Dendritic cell treated with granulocyte-macrophage colony-stimulating factor and Interleukin-4, amounts not matched to agents 40 ng/mL and 50 ng/mL, for 4 days (primary cell): ENCODE results near the gene LSM5.

Experiments used
- H3K27ac Mint-ChIP-seq: one replicate; pipeline ENCODE4 v1.8.0; 2022; ENCODE audit warnings: mild to moderate bottlenecking, mixed read lengths
- H3K27me3 Mint-ChIP-seq: one replicate; pipeline ENCODE4 v1.8.0; 2022; ENCODE audit warnings: mild to moderate bottlenecking, mixed read lengths
- H3K36me3 Mint-ChIP-seq: one replicate; pipeline ENCODE4 v1.8.0; 2022; ENCODE audit warnings: low read depth, mixed read lengths
- H3K4me1 Mint-ChIP-seq: one replicate; pipeline ENCODE4 v1.8.0; 2022; ENCODE audit warnings: low read depth, mixed read lengths
- H3K4me3 Mint-ChIP-seq: one replicate; pipeline ENCODE4 v1.8.0; 2022; ENCODE audit warnings: mild to moderate bottlenecking, moderate library complexity, mixed read lengths
- H3K9me3 Mint-ChIP-seq: one replicate; pipeline ENCODE4 v1.8.0; 2022; ENCODE audit warnings: mixed read lengths
- intact Hi-C: fragments of 100-400 bp; cut with micrococcal nuclease; formaldehyde crosslinking; loops from one replicate; pipeline ENCODE4 v1.15.0; 2022

Gene LSM5

DNA sequence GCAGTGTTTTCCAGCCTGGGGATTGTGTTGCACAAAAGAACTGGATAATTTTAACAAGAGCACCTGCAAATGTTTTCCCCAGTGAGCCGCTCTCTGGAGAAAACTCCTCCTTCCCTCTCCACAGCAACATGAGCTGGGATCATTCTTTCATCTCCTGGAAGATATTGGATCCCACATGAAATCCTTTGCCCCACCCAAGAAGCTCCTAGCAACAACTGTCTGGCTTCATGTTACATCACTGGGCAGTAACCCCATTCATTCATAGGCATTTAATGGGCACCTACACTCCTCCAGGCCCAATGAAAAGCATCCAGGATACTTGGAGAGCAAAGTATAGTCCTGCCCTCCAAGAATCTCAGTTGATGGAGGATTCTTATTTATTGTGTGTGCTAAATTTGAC lies 27.2 kb downstream of the LSM5 start:
- Mint-ChIP-seq H3K4me3 (no peak overlapping the region), H3K9me3 (no peaks in the 10 kb centered on the region), H3K36me3 (no peaks in the 10 kb centered on the region), H3K27ac (no peak overlapping the region), H3K4me1 (no peaks in the 10 kb centered on the region), H3K27me3 (no peaks in the 10 kb centered on the region)
- intact Hi-C loops: no loop called here

DNA sequence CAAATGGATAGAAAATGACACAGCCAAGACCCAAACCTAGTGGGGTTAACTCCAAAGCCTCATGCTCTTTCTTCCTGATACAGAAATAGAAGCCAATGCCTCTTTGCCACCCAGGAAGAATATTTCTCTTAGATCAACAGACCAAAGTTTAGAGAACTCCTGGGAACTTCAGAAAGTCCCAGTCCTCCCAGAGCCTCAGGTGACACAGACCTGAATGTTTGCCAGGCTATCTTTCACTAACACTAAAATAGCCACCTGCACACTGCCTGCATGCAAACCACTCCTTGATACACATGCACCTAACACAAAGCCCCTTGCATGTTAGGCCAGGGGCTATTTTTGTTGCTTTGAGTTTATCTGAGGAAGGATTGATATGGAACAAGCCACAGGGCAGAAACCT lies 27.7 kb downstream of the LSM5 start:
- intact Hi-C loops: no loop called here
- H3K36me3 Mint-ChIP-seq: no peaks in the 10 kb centered on the region
- no peaks in the 10 kb centered on the region for H3K27me3 Mint-ChIP-seq
- H3K27ac Mint-ChIP-seq: no peak overlapping the region
- H3K4me1 Mint-ChIP-seq: no peaks in the 10 kb centered on the region
- no peaks in the 10 kb centered on the region for H3K9me3 Mint-ChIP-seq
- H3K4me3 Mint-ChIP-seq: no peak overlapping the region

DNA sequence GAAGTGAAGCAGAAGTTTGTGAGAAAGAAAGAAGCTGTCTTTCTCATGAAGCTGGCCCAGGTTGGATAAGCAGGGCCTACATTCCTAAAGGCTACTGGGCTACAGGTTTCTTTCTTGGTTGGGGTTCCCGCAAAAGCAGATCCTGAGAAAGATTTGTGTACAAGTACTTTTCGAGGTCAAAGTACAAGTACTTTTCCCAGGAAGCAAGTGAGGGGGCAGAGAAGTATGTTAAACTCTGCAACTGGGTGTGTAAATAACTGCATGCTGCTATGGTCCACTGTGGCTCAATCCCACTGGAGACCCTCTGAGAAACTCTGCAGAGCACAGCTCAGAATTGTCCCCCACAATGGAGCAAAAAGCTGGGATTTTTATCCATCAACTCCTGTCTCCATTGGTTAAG lies 28.7 kb downstream of the LSM5 start:
- Mint-ChIP-seq H3K4me1 (no peaks in the 10 kb centered on the region), H3K27ac (no peak overlapping the region), H3K4me3 (no peak overlapping the region), H3K9me3 (no peaks in the 10 kb centered on the region), H3K27me3 (no peaks in the 10 kb centered on the region), H3K36me3 (no peaks in the 10 kb centered on the region)
- intact Hi-C loops: no loop called here

DNA sequence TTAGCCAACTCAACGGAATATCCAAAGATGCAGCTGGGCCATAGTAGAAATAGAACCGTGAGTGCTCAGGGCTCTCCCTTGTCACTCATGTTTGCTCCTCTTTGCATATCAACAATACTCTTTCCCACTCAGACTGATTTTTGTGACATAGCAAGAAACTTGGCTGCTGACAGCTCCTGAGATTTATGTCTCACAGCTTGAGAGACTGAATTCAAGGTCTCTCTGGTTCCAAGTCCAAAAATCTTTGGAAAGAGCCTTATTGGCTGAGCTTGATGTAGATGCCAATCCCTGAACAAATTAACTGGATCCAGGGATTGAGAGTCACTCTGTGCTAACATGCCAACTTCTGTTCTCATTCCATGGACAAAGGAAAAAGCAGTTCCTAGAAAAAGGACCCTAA lies 30.4 kb downstream of the LSM5 start:
- Mint-ChIP-seq H3K27ac (no peak overlapping the region), H3K4me1 (no peaks in the 10 kb centered on the region), H3K36me3 (no peaks in the 10 kb centered on the region), H3K27me3 (no peaks in the 10 kb centered on the region), H3K9me3 (no peaks in the 10 kb centered on the region), H3K4me3 (no peak overlapping the region)
- intact Hi-C loops: no loop called here

DNA sequence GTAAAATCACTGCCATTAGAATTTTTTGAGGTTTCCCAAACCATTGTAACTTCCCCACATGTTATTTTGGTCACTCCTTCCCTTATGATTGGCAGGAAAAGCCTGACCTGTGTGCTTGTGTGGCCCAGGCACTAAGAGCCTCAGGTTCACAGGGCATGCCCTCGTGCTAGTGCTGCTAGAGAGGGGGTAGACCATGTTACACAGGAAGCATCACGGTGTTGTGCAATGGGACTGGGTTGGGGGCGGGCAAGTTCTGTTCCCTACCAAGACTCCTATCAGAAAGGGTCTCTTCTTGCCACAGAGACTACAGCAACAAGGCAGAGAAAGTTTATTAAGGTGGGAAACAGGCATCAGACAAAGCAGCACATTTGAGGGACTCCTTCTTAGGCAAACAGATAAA lies 32.2 kb downstream of the LSM5 start:
- H3K4me3 Mint-ChIP-seq: no peak overlapping the region
- no peaks in the 10 kb centered on the region for H3K36me3 Mint-ChIP-seq
- intact Hi-C loops: no loop called here
- H3K9me3 Mint-ChIP-seq: no peaks in the 10 kb centered on the region
- no peak overlapping the region for H3K27ac Mint-ChIP-seq
- no peaks in the 10 kb centered on the region for H3K4me1 Mint-ChIP-seq
- no peaks in the 10 kb centered on the region for H3K27me3 Mint-ChIP-seq

DNA sequence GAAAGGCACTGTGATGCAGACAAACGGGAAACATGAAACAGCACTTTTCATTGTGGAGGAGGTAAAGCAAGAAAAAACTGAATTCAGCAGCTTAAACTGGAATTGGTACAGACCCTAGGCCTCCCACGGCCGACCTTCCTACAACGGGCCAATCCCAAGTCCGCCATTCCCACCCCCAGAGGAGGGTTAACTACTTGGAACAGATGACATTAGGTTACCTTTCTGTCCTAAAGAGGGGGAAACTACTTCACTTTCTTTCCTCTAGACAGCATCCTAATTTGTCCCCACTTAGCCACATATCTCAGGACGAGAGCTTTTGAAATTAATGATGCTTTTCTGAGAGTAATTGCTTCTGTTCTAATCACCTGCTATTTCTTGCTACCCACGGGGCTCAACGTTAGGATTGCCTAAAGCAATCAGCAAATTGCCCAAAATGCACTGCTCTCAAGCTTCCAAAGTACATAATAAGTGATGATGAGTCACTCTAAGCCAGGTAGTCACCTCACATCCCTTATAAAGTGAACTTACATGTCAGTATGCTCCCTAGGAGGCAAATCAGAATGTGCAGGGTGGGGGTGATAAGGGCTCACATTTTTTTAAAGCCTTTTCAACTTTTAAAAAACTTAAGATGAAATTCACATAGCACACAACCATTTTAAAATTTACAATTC lies 36.7 kb downstream of the LSM5 start:
- Mint-ChIP-seq H3K9me3 (peaks cover 11% of the 10 kb centered on the region), H3K4me3 (no peak overlapping the region), H3K27ac (no peak overlapping the region), H3K4me1 (peaks cover 5% of the 10 kb centered on the region), H3K27me3 (no peaks in the 10 kb centered on the region), H3K36me3 (no peaks in the 10 kb centered on the region)
- intact Hi-C loops: no loop called here

DNA sequence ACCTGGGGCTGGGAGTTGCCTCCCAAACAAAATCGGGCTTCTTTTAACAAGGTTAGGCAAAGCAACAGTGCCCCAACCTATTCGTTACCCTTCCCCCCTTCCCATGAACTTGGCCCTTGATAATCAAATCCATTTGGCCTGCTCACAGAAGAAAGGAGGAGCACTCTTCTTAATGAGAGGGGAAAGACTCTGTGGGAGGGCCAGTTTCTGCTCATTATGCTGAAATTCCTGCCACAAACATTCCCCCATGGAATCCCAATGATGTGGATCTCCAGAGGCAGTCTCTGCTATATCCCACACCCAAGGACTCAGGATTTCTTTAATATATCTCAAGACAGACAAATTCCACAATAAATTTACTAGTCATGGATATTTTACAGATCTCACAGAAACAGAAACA lies 43.0 kb downstream of the LSM5 start:
- H3K4me1 Mint-ChIP-seq: peaks cover 5% of the 10 kb centered on the region
- H3K27ac Mint-ChIP-seq: no peak overlapping the region
- H3K27me3 Mint-ChIP-seq: no peaks in the 10 kb centered on the region
- intact Hi-C loops: no loop called here
- H3K9me3 Mint-ChIP-seq: peaks cover 12% of the 10 kb centered on the region
- no peaks in the 10 kb centered on the region for H3K36me3 Mint-ChIP-seq
- no peak overlapping the region for H3K4me3 Mint-ChIP-seq

DNA sequence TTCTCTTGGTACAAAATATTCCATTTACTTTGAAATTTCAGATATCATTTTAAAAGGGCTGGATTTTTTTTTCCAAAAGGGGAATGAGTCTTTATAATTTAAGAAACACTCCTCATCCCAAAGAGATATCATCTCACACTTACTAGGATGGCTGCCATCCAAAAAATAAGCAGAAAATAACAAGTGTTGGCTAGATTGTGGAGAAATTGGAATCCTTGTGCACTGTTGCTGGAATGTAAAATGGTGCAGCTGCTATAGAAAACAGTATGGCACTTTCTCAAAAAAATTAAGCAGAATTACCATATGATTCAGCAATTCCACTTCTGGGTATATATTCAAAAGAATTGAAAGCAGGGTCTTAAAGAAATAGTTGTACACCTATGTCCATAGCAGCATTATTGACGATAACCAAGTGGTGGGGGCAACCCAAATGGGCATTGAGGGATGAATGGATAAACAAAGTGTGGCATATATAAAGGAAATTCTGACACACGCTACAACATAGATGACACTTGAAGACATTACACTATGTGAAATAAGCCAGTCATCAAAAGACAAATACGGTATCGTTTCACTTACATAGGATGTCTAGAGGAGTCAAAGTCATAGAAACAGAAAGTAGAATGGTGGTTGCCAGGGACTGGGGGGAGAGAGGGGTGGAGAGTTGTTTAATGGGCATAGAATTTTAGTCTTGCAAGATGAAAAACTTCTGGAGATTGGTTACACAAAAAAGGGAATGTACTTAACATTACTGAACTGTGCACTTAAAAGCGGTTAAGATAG lies 53.8 kb downstream of the LSM5 start:
- H3K4me1 Mint-ChIP-seq: no peaks in the 10 kb centered on the region
- no peaks in the 10 kb centered on the region for H3K9me3 Mint-ChIP-seq
- no peak overlapping the region for H3K27ac Mint-ChIP-seq
- no peaks in the 10 kb centered on the region for H3K36me3 Mint-ChIP-seq
- intact Hi-C loops: no loop called here
- H3K4me3 Mint-ChIP-seq: no peak overlapping the region
- H3K27me3 Mint-ChIP-seq: no peaks in the 10 kb centered on the region
